RWPE1 (cell line): ENCODE data around the gene GAA.

Experiments
- CTCF ChIA-PET: fragments of 350-600 bp; sonication (Branson Sonifier 250); formaldehyde crosslinking; extraction: SDS; loops from one replicate; lab custom pipeline; 2021; lab: Yijun Ruan, JAX
- POLR2A ChIA-PET: fragments of 400-600 bp; formaldehyde crosslinking; extraction: SDS; loops from one replicate; lab custom pipeline; 2020; ENCODE audit warnings: antibody characterized with exemption; ENCODE audit not compliant: low non-redundant PET; lab: Yijun Ruan, JAX
- DNase-seq: peaks from one replicate; pipeline ENCODE4 v3.0.0; 2012; ENCODE audit warnings: low spot score
- H3K27ac ChIP-seq: fragments of 450-650 bp; 2 replicates; pipeline ENCODE4 v1.5.1; 2017
- CTCF ChIP-seq: fragments of 450-650 bp; conservative IDR thresholded peaks from 2 replicates; pipeline ENCODE4 v1.5.1; 2017; ENCODE audit warnings: low read depth, mild to moderate bottlenecking

GAA gene

DNA sequence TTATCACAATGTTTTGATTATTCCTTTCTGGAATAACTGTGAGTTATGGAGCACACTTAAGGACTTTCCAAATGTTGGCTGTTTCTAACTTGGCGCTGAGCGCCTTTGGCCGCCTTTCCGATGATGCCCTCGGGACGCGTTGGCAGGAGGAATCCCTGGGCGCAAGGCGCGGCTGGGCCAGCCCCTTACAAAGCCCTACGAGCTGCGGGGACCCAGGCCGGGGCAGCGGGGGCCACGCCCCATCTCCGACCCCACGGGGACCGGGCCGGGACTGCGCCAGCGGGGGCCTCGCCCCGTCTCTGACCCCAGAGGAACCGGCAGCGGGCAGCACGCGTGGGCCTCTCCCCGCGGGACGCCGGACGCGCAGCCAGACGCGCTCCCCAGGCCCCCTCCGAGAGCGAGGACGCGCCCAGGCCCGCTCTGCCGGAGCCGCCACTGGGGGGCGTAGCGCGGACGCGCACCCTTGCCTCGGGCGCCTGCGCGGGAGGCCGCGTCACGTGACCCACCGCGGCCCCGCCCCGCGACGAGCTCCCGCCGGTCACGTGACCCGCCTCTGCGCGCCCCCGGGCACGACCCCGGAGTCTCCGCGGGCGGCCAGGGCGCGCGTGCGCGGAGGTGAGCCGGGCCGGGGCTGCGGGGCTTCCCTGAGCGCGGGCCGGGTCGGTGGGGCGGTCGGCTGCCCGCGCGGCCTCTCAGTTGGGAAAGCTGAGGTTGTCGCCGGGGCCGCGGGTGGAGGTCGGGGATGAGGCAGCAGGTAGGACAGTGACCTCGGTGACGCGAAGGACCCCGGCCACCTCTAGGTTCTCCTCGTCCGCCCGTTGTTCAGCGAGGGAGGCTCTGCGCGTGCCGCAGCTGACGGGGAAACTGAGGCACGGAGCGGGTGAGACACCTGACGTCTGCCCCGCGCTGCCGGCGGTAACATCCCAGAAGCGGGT is at the start of gene GAA:
Gene GAA, plus strand, starts transcription at position 571 of the 935 bp plus-strand sequence. CDS start 3,006 bp downstream, outside the sequence.
- DNase-seq = peak; percentile 88
- POLR2A ChIA-PET = interaction anchor here (0.5 to 1.3 kb wide), 8 partner anchors 8 to 230 kb away, joined by 3 to 5 read pairs (median 3); no protein-coding TSS in a partner anchor
- peak within 1 kb of the TSS; percentile 83 for H3K27ac ChIP-seq
- peak; percentile 93 for TF ChIP-seq CTCF
- CTCF ChIA-PET = interaction anchor here (0.6 to 1.3 kb wide), 11 partner anchors 8 to 848 kb away, joined by 3 to 8 read pairs (median 4); partner anchors contain the start of genes SGSH and SLC26A11

GRCh38 chr17:80051681-80052080 is 49.7 kb upstream of the GAA start:
- no peak for TF ChIP-seq CTCF
- no peak overlapping the region for H3K27ac ChIP-seq
- DNase-seq = no peak
- CTCF ChIA-PET = no interaction called here
- POLR2A ChIA-PET = interaction anchor here (0.6 kb wide), 1 partner anchor 17 kb away, joined by 3 read pairs; no protein-coding TSS in a partner anchor

DNA sequence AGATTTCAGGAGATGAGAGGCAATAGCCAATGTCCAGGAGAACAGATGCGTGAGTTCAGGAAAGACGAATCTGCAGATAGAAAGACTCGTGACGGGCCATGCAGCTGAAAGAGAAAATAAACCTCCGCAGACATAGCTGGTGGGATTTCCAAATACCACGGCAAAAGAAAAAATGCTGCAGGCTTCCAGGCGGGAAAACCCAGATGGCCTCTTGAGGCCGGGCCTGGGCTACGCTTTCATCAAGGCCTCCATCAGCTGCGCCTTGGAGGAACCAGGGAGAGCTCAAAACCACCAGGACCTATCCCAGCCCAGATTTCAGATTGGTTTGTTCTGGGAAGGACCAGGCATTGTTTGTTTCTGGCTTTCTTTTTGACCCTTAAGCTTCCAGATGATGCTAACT is 48.3 kb upstream of the GAA start:
- no peak for DNase-seq
- no peak for TF ChIP-seq CTCF
- ChIA-PET CTCF (interaction anchor here (0.6 kb wide), 1 partner anchor 374 kb away, joined by 3 read pairs; no protein-coding TSS in a partner anchor), POLR2A (no interaction called here)
- H3K27ac ChIP-seq = no peak overlapping the region

- CTCF ChIA-PET = interaction anchor here (0.6 kb wide), 2 partner anchors 11 to 882 kb away, joined by 3 to 4 read pairs; no protein-coding TSS in a partner anchor
- no peak overlapping the region for H3K27ac ChIP-seq
- no peak for TF ChIP-seq CTCF
- POLR2A ChIA-PET = no interaction called here
- DNase-seq = no peak
These were observed 45.8 kb upstream of the GAA start for GRCh38 chr17:80055597-80055996.

DNA sequence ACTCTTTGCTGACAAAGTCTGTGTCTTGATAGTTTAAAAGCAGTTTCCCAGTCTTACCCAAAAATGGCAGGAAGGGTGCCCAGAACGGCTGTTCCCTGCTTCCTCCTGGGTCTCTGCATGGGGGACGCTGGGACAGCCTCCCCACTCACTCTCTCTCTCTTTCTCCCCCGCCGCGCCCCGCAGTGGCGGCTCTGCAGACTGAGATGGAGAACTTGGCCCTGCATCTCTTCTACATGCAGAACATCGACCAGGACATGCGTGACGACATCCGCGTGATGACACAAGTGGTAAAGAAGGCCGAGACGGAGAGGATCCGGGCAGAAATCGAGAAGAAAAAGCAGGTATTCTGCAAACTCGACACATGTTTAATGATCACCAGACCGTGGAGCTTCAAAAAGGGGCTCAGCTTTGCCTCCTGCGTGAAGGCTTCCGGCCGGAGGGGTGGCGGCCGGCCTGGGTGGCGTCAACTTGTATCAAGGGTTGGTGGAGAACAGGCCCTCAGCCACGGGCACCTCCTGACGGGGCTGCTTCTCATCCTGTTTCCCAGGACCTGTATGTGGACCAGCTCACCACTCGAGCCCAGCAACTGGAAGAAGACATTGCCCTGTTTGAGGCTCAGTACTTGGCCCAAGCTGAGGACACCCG is 42.9 kb upstream of the GAA start:
- CTCF ChIA-PET = interaction anchor here (0.6 kb wide), 2 partner anchors 224 to 741 kb away, joined by 3 read pairs; no protein-coding TSS in a partner anchor

More for the DNA sequence above, 42.9 kb upstream of the GAA start:
- DNase-seq = no peak
- no peak overlapping the region for H3K27ac ChIP-seq
- TF ChIP-seq CTCF = no peak
- POLR2A ChIA-PET = interaction anchor here (0.7 kb wide), 1 partner anchor 111 kb away, joined by 15 read pairs; no protein-coding TSS in a partner anchor
